Thyroid gland (tissue), 4 donors: ENCODE data around the gene ENDOU.

ENCODE experiments used
- CTCF ChIP-seq, 6 experiments: fragments of 200-600 bp in 3 of 6; fragments of 450-650 bp in 3 of 6; sonication (generic) in 3 of 6; IDR thresholded peaks; one replicate each; pipeline ENCODE4 v1.5.1; 2016 to 2019; ENCODE audit warnings: antibody characterized with exemption in 6 of 6, mild to moderate bottlenecking in 2 of 6, inconsistent platforms in 1 of 6, moderate library complexity in 1 of 6
- POLR2A ChIP-seq, 2 donors: fragments of 450-650 bp; IDR thresholded peaks; one replicate each; pipeline ENCODE4 v1.6.1; 2017; ENCODE audit warnings: antibody characterized with exemption in 2 of 2, mild to moderate bottlenecking in 2 of 2, moderate library complexity in 1 of 2

DNA sequence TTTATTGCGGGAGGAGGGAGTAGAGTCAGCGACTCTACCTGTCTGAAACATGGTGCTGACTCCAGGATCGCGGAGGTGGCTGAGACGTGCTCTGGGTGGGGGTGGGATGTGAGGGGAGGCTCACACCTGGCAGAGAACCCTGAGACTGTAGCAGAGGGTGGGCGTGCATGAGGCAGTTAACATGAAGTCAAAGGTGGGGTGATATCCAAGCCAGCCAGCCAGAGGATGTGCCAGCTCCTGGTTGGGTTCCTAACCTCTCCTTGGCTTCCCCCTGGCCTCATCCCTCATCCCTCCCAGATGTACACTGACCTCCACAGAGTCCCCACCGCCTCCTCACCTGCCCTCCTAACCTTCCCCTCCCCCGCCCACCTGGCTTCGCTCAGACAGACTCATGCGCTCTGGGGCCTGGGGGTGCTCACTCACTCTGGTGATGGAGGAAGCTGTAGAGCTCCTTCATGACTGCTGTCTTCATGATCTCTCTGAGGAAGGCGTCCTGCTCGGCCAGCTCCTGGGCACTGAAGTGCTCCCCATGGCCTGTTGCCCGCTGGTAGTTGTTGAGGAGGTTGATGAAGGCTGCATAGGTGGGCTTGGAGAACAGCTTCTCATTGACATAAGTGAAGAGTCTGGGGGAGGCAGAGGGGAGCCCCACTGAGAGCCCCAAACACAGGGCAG, 9.3 kb downstream of the ENDOU start:
- TF ChIP-seq POLR2A (IDR thresholded peaks at IDR 0.05) (no peak), CTCF (IDR thresholded peaks at IDR 0.05) (no peak)
